GM12891 (cell line): ENCODE data around the gene SRXN1.

Source experiments
- POLR2A ChIP-seq: IDR thresholded peaks from 2 replicates; pipeline ENCODE4 v1.6.1; 2011; ENCODE audit warnings: low read depth, low read length, control low read depth
- POLR2AphosphoS5 ChIP-seq: IDR thresholded peaks from 2 replicates; pipeline ENCODE4 v1.6.1; 2011; ENCODE audit warnings: low read depth, low read length, control low read depth

- TF ChIP-seq POLR2AphosphoS5 = no peak
- no peak for TF ChIP-seq POLR2A
Measured at GRCh38 chr20:684676-685319, 31.8 kb upstream of the SRXN1 start.
